ENCODE data around the gene BPIFB4. TPM values are rescaled to one million over a fixed set of nuclear protein-coding genes. Genes with fewer than 3 reads are reported as not detected.

BPIFB4 gene
- total RNA-seq, 1 experiment from 2014 or later = not detected

- TF ChIP-seq CTCF (IDR thresholded peaks at IDR 0.05; ENCODE audit: unreplicated experiment) = no peak
- Mint-ChIP-seq H3K27ac (ENCODE audit: low read depth, unreplicated experiment) (no peak overlapping the region), H3K4me3 (ENCODE audit: unreplicated experiment) (no peak overlapping the region), H3K9me3 (ENCODE audit: unreplicated experiment) (no peaks in the 10 kb centered on the region), H3K27me3 (ENCODE audit: insufficient read depth, unreplicated experiment) (peaks cover 46% of the 10 kb centered on the region), H3K36me3 (ENCODE audit: insufficient read depth, unreplicated experiment) (no peaks in the 10 kb centered on the region), H3K4me1 (ENCODE audit: insufficient read depth, unreplicated experiment) (no peaks in the 10 kb centered on the region)
- intact Hi-C loops (cut with micrococcal nuclease) = no loop called here
- no peak for DNase-seq (ENCODE audit: unreplicated experiment)
- POLR2A ChIA-PET = no interaction called here
- no TSS peak for BruUV-seq (replicated peaks)
- CTCF ChIA-PET = no interaction called here
Observed at GRCh38 chr20:33108661-33109060, 29.2 kb downstream of the BPIFB4 start.

- intact Hi-C loops (cut with micrococcal nuclease) = no loop called here
- no TSS peak for BruUV-seq (replicated peaks)
- DNase-seq (ENCODE audit: unreplicated experiment) = peak; percentile 15
- Mint-ChIP-seq H3K36me3 (ENCODE audit: insufficient read depth, unreplicated experiment) (no peaks in the 10 kb centered on the region), H3K9me3 (ENCODE audit: unreplicated experiment) (no peaks in the 10 kb centered on the region), H3K27ac (ENCODE audit: low read depth, unreplicated experiment) (no peak overlapping the region), H3K4me1 (ENCODE audit: insufficient read depth, unreplicated experiment) (no peaks in the 10 kb centered on the region), H3K4me3 (ENCODE audit: unreplicated experiment) (no peak overlapping the region), H3K27me3 (ENCODE audit: insufficient read depth, unreplicated experiment) (peaks cover 39% of the 10 kb centered on the region)
- no peak for TF ChIP-seq CTCF (IDR thresholded peaks at IDR 0.05; ENCODE audit: unreplicated experiment)
- ChIA-PET CTCF (interaction anchor here (0.9 to 1.4 kb wide), 2 partner anchors 10 to 12 kb away, joined by 4 to 5 read pairs; no protein-coding TSS in a partner anchor), POLR2A (no interaction called here)
Observed at GRCh38 chr20:33110147-33110825, 30.8 kb downstream of the BPIFB4 start.

- intact Hi-C loops (cut with micrococcal nuclease) = no loop called here
- Mint-ChIP-seq H3K27me3 (ENCODE audit: insufficient read depth, unreplicated experiment) (peaks cover 29% of the 10 kb centered on the region), H3K27ac (ENCODE audit: low read depth, unreplicated experiment) (no peak overlapping the region), H3K4me3 (ENCODE audit: unreplicated experiment) (no peak overlapping the region), H3K9me3 (ENCODE audit: unreplicated experiment) (no peaks in the 10 kb centered on the region), H3K36me3 (ENCODE audit: insufficient read depth, unreplicated experiment) (no peaks in the 10 kb centered on the region), H3K4me1 (ENCODE audit: insufficient read depth, unreplicated experiment) (no peaks in the 10 kb centered on the region)
- ChIA-PET CTCF (interaction anchor here (0.6 kb wide), 1 partner anchor 8 kb away, joined by 3 read pairs; no protein-coding TSS in a partner anchor), POLR2A (no interaction called here)
- TF ChIP-seq CTCF (IDR thresholded peaks at IDR 0.05; ENCODE audit: unreplicated experiment) = no peak
- no TSS peak for BruUV-seq (replicated peaks)
- no peak for DNase-seq (ENCODE audit: unreplicated experiment)
Observed at GRCh38 chr20:33111306-33111705, 31.9 kb downstream of the BPIFB4 start.

DNA sequence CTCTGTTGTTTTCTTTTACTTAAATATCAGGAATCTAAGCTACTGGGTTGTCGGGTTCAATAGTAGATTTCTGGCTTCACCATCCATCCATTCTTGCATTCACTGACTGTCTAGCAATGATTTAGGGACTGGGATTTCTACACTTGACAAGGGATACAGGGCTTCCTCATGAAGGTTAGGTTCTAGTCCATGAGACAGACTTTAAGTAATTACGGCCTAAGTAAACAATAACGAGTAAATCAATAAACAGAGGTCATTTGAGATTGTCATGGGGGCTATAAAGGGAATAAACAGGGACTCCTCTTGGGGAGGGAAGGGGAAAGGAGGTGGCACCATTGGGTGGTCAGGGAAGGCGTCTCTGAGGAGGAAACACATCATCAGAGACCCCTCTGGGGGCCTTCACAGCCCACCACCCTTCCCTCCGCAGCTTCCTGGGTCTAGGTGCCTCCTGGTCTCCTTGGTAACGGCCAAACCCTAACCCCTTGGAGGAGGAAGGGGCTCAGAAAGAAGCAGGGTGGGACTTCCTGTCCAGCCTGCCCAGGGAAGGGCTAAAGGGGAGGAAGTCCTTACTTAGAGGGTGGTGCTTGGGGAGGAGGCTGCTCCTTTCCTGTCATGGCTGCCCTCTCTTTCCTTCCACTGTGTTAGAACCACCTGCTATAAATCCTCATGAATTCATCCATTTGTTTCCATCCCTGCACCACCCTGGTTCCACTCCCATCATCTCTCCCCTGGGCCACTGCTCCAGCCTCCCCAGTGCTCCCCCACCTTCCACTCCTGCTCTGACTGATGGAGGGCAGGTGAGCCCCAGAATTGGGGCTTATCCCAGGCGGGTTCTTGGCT is 33.3 kb downstream of the BPIFB4 start:
- H3K4me1 Mint-ChIP-seq (ENCODE audit: insufficient read depth, unreplicated experiment) = no peaks in the 10 kb centered on the region
- POLR2A ChIA-PET = no interaction called here
- no peaks in the 10 kb centered on the region for H3K36me3 Mint-ChIP-seq (ENCODE audit: insufficient read depth, unreplicated experiment)
- TF ChIP-seq CTCF (IDR thresholded peaks at IDR 0.05; ENCODE audit: unreplicated experiment) = no peak
- CTCF ChIA-PET = interaction anchor here (0.5 to 0.7 kb wide), 2 partner anchors 146 to 1108 kb away, joined by 3 read pairs; no protein-coding TSS in a partner anchor
- no TSS peak for BruUV-seq (replicated peaks)
- no peaks in the 10 kb centered on the region for H3K9me3 Mint-ChIP-seq (ENCODE audit: unreplicated experiment)
- DNase-seq (ENCODE audit: unreplicated experiment) = no peak
- no peak overlapping the region for H3K27ac Mint-ChIP-seq (ENCODE audit: low read depth, unreplicated experiment)
- intact Hi-C loops (cut with micrococcal nuclease) = no loop called here
- H3K27me3 Mint-ChIP-seq (ENCODE audit: insufficient read depth, unreplicated experiment) = peaks cover 26% of the 10 kb centered on the region
- H3K4me3 Mint-ChIP-seq (ENCODE audit: unreplicated experiment) = no peak overlapping the region
